Dermis blood vessel endothelial cell (primary cell): ENCODE measurements around the gene BNC2. TPM values are rescaled to one million over a fixed set of nuclear protein-coding genes. Genes with fewer than 3 reads are reported as not detected.

Source experiments
- DNase-seq: peaks from one replicate; pipeline ENCODE4 v3.0.0; 2010
- total RNA-seq: library from RNA; depleted of rRNA; stranded (reverse); fragments of >200 nt; gene quantifications from 2 replicates; pipeline ENCODE4 v1.2.3, GENCODE V29; 2014

BNC2 gene
- total RNA-seq, 1 donor from 2014 or later: 12.1 TPM

DNA sequence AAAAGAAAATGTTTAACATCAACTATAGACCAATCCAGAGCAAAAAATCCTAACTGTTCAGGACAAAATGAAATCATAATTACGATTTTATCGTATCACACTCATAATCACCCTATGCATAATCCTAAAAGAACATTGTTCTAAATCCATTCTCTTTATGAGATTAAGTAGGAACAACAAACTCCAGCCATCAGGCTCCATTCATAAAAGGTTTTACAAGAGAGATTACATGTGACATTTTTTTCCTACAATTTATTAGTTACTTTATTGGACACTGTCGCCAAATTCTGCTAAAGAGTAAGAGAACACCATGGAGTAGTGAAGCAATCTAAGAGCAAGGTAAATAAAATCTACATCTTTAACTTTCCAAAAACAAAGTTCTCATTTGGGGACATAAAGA, 198.0 kb downstream of the BNC2 start:
- DNase-seq: no peak

DNA sequence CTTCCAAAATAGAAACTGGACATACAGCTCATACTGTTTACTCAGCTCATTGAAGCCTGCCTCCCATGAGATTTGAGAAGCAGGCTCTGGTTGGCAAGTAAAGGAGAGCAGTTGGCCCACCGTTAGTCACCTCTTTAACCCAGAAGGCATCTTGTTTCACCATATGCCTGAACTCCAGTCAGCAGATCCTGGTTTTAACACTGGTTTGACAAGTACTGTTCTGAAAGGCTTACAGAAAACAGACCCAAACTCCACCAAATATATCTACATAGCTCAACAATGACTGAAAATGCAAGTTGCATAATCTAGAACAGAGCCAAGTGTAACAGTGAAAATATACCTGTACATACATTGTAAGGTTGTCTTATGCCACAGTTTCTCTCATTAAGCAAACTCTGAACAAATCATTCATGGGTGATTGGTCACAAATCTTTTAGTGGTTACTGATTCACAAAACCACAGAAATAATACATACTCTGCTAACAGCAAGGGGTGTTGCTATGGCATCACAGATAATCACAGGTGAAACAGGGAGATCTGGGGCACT, 198.8 kb downstream of the BNC2 start:
- DNase-seq: no peak

DNA sequence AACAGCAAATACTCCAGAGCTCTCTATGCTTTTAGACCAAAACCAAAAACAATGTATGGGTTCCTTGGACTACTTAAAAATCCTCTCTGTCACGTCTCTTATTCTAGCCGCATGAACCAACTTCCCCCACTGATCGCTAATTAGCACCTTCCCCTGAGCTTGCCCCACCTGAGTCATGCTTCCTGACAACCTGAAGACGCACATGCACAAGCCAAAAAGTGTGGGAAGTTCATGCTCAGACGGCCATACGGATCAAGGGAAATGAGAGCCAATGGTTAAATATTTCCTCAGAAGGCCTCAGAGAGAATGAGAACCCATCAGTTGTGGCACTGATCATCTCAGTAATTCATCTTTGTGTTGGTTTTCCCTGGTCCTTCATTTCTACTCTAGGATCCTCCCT, 199.7 kb downstream of the BNC2 start:
- DNase-seq: peak; percentile 63

DNA sequence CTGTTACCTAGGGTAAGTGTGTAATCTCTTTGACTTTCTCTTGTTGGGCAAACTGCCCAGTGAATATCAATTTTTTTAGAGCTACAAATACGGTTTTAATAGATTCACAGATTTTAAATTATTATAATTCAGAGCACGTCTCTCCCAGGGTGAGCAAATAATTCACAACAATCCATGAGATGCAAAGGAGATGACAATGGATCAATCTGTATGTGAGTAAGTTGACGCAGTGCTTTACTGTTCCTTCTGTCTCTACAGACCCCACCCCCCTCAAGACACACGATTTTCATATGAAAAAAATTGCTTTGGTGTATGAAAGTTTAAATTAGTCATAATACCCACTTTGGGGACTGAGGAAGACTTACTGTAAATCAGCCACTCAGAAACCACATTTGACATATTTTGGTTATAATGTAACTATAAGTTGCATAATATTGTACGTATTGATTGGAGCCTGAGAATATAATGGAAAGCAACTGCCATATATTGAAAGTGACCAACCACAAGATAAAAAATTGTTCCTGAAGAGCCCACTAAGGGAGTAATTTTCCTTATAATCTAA, 201.7 kb downstream of the BNC2 start:
- DNase-seq: no peak

DNA sequence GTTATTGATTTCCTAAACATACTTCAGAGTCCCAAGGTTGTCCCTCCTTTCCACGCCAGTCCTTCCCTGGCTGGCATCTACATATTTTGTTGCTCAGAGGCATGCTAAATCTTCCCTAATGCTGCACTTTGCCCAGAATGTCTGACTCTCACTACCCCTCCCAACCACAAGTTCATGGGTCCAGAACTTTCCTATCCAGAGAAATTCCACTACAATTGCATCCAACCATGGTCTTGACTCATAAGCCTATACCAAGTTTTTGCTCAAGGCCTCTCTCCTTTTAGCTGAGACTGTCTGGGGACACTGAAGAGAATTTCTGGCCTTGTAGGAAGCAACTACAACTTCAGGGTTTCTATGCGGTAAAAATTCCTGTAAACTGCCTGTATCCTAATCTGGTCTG, 206.3 kb downstream of the BNC2 start:
- no peak for DNase-seq

DNA sequence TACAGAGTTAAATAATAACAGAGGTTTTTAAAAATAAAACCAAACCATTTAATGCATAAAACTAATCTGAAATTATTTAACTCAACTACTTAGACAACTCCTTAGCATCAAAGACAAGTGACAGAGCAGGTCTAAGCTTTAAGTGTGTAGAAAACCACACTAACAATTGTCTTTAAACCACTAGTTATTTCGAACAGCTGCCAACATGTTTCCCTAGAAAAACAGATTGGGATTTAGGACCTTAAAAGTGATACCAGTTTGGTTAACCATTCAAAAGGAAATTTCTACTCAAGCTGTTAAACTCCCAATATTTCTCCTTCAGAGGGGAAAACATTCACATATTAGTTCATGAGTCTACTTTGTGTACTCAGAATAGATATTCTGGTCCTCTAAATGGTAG, 208.7 kb downstream of the BNC2 start:
- no peak for DNase-seq

DNA sequence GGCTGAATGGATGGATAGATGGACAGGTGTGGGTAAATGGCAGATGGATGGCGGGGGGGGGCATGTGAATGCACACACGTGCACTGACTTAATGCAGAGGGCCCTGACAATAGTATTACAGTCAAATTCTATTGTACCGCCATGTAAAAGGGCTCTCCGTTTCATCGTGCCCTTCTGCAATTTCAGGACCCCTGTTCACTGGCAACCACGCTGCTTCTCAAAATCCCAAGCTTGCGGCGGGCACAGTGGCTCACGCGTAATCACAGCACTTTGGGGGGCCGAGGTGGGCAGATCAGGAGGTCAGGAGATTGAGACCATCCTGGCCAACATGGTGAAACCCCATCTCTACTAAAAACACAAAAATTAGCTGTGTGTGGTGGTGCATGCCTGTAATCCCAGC, 211.4 kb downstream of the BNC2 start:
- no peak for DNase-seq

DNA sequence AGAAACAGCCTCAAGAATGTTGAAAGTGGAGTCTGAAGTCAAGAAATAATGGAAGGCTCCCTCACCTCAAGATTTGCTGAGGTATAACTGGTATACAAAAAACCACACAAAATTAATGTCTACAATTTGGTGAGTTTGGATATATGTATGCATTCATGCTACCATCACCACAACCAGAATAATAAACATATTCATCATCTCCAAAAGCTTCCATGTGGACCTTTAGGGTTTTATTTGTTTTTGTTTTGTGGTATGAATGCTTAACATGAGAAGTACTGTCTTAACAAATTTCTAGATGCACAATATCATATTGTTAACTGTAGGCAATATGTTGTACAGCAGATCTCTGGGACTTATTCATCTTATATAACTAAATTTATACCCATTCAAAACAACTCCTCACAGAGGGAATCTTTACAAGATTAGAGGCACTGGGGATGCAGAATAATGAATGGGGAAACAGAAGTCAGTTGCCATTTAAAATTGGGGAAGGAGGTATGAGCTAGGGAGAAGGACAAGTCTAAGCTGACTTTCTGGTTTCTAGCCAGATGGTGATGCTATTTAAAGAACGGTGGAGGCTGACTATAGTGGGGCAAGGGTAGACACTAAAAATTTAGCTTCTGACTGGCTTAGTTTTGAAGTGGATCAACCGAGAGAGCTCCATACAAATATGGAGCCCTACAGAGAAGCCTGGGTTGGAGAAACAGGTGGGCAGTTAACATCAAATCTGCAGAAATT, 213.9 kb downstream of the BNC2 start:
- no peak for DNase-seq

DNA sequence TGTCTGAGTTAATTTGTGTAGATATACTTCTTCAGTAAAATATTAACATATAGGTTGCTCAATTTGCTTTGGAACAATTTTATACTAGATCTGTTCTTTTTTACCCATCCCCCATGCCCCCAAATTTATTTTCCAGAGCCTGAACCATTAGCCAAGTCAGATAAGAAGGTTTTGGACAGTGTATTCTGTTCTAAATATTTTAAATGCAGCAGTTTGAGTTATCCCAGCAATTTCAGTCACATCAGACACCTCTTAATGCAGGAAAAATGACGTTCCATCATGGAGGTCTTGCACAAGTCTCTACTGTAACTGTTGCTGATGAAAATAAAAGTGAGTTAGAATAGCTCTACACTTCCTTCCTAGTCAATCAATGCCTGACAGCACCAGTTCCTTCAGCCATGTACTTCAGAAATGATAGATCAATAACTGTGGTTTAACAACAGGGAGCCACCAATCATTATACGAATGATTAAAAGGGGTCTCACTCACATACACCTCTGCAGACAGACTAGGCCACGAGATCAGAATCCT, 215.8 kb downstream of the BNC2 start:
- DNase-seq: no peak

DNA sequence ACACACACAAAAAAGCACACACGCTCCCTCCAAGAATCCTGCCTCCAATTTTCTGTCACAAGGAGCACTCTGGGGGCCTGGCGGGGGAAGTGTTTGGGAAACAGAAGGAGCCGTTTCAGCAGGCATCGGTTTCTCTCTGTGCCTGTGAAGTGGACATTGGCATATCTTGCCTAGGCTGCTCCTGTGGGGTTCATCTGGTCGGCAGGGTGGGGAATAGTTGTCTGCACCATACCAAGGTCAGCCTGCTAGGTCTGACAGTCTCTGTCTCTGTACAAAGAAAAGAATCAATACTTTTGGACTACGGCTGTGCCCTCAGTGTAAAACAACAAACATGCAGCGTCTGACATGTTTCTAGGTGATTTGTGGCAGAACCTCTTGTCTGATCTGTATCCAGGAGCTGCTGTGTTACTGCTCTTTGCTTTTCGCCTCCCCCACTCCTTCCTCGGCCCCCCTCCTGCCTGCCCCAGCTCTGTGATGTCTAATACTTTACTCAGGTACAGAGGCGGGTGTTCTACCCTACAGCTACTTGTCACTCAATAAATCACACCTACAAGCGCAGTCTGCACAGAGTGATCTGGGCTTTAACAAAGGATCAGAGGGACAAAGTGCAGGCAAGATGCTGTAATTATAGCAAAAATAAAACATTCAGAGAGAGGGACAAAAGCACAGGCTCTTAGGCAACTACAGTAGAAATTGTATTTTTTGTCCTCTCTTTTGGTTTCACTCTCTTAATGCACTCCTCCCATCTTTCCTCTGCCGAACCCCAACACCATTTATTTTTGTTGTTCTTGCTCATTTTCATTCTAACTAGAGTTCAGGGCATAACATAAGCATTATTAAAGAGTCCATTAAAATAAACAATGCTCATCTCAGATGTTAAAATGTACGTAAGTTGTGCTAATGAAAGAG, 216.7 kb downstream of the BNC2 start:
- no peak for DNase-seq

DNA sequence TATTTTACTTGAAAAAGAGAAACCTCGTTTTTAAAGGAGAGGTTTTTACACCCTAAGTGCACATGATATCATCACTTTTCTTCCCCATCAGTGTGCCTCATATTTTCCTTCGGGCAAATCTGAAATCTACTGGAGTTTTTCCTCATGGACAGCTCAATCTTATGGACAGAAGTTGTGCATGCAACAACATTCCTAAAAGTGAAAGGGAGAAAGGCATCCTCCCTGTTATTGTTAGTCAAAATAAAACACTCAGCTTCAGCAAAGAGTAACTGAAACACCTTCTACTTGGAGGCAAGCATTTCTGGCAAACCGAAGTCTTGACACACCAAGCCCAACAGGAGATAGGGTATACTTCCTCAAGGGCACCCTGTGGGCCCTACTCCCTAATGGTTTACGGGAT, 217.9 kb downstream of the BNC2 start:
- DNase-seq: no peak

DNA sequence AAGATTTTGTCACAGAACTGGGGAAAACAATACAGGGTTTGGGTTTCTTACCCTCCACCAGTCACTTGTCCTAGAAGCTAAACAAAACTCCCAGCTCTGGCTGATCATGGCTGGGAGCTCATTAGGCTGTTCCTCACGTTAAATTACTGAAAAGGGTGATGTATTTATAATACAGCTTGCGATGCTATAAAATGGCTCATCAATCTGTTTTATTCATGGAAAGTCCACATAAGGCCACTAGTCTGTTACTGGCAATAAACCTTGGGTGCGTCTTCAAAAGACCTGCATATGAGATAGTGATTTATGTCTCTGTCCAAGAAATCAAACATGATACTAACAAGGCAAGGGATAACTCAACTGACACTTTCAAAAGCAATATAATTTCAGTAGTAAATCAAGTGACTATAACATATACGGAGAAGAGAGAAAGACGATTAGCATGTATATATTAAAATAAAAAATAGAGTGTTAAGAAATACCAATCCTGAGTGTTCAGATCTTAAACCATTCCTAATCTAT, 219.0 kb downstream of the BNC2 start:
- DNase-seq: no peak

DNA sequence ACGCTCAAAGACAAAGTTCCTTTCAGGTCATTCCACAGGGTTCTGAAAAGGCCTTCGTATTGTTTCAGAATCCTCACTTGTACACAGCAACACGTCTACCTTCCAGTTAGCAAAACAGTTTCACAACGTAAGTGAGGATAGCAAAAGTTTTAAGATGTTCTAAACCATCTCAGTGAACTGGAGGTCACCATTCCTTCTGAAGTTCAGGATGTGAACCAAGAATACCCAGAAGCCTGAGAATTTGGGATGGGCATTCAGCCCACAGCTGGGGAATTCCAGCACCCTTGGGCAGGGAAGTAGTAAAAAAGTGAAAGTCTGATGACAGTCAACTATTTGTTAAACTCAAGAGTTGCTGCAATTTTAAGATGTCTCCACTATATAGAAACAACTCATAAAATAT, 224.5 kb downstream of the BNC2 start:
- DNase-seq: peak; percentile 40

DNA sequence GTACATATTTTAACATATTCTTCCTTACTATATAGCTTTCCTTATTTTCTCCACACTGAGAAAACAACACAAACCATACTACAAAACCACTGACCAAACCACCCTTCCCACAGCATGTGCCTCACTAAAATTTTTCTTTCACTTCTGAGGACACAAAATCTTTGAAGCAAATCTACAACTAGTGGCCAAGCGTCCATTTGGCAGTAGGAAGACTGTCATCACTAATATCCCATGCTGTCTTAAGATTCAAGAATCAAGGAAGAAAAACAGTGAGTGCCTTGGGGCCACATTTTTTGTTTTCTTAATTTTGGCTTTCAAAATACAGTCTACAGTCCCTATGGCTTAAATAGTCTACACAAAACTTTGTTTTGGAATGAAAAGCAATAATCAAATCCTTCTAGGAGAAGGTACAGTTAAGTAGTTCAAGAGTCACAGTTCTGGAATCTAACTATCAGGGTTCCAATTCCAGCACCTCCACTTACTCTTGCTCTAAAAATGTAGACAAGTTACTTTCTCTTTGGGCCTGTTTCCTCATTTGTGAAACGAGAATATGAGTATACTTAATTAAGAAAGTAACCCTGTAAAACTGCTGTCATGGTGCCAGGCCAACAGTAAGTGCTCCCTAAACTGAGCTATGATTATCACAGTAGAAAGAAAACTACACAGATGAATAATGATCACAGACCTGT, 227.9 kb downstream of the BNC2 start:
- DNase-seq: no peak

DNA sequence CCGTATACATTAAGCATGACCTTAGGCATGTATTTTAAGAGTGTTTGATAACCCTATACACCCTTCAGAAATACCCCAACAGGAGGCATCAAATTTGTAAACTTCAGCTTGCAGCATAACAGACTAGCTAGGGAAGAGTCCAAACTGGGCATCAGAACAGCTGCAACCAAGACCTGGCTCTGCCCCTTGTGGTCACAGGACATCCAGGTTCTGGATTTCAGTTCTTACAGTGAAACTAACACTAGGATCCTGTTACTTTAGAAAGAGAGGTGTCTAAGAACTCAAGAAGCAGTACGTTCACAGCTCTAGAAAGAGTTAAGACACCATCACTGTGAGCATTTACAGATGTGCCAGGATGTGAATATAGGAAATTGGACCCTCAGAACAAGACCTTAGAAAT, 229.8 kb downstream of the BNC2 start:
- DNase-seq: peak; percentile 35

DNA sequence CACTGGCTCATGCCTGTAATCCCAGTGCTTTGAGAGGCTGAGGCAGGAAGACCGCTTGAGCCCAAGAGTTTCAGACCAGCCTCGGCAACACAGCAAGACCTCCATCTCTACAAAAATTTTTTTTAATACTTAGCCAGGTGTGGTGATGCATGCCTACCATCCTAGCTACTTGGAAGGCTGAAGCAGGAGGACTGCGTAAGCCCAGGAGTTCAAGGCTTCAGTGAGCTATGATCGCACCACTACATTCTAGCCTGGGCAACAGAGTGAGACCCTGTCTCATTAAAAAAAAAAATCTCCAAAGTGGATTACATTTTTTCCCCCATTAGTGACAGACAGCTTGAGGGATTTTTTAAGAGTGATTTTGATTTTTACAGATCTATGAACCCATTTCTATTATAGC, 230.8 kb downstream of the BNC2 start:
- DNase-seq: no peak

DNA sequence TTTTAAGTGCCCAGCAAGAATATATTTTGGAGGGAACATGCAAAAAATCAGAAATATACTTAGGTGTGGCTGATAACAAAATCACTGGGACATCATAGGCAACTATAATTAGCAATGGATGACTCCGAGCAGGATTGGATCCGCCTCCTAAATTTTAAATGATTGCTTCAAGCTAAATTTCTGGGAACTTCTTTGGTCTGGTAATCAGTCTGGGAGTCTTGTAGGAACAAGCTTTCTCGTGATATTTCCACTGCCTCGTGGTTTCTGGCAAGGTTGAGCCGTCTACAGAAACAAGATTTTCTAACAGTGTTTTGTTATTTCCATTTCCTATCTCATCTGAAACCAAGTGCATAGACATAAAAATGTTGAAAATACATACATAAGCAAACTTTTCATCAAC, 232.6 kb downstream of the BNC2 start:
- no peak for DNase-seq

DNA sequence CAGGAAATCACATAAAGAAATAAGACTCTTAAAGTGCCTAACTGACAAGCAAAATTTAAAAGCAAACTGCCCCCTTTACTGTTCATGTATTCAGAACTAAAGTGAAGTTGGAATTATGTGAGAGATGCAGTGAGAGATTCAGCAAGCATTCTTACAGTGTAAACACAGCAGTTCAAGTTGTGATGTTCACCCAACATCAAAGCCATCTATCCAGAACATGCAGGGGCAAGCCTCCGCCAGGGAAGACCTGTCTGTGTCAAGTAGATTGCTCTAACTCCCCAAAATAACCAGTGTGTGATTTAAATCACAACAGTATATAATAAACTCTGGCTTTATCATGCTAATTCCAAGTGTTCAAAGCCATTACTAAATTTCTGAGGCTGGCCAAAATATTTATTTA, 233.3 kb downstream of the BNC2 start:
- DNase-seq: no peak

DNA sequence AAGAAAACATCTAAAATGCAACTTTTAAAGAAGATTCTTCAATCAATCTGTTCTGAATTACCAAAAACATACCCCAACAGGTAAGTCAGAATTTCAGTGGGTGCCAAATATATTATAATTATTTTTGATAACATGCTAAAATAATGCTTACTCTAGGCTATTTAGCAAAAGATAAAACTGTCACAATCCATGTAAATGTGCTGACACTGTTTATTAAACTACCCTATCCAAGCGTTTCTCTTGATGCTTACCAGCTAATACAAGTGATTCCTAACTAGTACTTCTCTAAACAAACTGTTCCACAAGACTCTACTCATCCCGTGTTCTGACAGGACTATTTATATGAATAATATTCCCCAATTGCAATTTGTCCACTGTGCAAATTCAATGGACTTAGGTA, 236.7 kb downstream of the BNC2 start:
- DNase-seq: no peak

DNA sequence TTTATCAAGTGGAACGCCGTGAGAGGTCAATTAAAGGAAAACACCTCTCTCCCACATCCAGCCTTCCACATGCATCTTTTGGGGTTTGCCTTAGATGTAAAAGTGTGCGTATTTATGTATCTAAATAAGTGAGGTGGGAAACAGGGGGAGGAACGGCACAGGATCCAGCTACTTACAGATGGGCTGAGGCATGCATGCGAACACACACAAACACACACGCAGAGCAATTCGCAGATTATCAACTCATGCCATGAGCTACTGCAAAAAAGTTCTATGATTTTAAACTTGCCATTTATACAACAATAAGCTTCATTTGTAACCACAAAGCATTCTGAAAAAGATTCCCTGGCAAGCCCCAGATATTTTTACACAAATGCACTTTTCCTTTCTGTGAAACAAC, 242.1 kb downstream of the BNC2 start:
- peak; percentile 25 for DNase-seq

DNA sequence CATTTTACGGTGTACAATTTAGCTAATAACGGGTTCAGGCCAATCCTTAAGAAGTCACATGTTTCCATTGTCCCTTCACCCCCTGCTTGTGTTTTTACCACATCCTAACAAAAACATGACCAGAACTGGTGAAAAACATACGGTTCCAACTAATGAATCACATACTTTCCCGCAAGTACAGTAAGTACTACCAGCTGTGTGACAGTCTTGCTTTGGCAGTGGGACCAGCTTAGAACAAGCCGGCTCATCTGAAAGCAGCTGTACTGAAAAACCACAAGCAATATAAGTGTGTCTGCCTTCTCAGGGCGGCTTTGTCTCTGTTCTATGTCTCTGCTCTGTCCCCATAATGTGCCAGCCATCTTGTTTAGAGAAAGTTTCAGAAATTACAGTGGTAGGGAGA, 242.5 kb downstream of the BNC2 start:
- peak; percentile 89 for DNase-seq

DNA sequence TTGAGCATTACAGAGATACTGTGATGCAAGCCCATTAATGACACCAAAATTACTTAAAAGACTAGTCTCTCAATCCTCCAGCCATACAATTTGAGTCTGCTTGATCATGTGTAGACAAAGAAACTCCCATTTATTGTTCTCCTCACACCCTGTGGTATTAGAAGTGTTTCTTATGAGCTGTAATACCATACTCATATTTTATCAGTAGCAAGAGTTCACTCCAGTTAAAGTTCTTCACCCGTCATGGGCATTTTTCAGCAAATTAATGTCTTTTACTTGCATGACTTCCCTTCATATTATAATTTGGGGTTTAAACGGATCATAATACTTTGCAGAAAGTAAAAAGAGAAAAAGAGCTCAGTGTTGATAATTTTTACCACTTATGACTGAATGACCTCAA, 242.9 kb downstream of the BNC2 start:
- DNase-seq: no peak
